Measurements from ENCODE around the gene CXorf49B. TPM values are rescaled to one million over a fixed set of nuclear protein-coding genes. Genes with fewer than 3 reads are reported as not detected.

The CXorf49B gene
- not detected in 5 replicates for total RNA-seq (2022; extraction: Qiagen RNA extraction; ENCODE audit: low read depth)

GRCh38 chrX:71763049-71763448 is at the start of gene CXorf49B:
TSS of gene CXorf49B (plus strand) at chrX:71763349. CDS start at chrX:71763424, 75 bp downstream.

DNA sequence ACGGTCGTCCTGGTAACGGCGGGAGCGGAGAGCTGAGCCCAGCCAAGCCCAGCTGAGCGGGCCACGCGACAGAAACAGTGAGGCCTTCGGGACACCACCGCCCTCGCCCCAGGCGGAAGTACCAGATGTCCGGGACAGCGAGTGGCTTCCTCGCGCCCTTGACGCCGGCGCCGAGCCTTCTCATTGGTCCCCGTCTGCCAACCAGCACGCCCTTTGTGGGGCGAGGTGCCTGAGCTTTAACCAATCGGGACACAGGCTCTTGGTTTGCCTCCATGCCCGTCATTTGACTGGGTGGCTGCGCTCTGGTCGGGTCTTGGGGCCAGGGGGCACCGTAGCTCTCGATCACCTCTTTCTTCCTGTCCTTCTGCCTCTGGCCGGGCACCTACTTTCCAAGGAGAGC is 45.0 kb upstream of the CXorf49B start, which contains the start of gene CXorf49:
Gene CXorf49 (minus strand): TSS at position 101 of the 400 bp plus-strand sequence. CDS start 134 bp downstream, outside the sequence.

Other genes with a start within 250 kb of the CXorf49B start
- gene OGT, start 230.2 kb upstream of the CXorf49B start, total RNA-seq (2022; extraction: Qiagen RNA extraction; ENCODE audit: low read depth): 24.6 to 41.6 TPM (median 38.8 TPM) in 5 replicates
- 1.5 to 1.9 TPM (median 1.7 TPM) in 5 replicates for gene GCNA, start 184.9 kb upstream of the CXorf49B start, total RNA-seq (2022; extraction: Qiagen RNA extraction; ENCODE audit: low read depth)
- 0.08 to 0.10 TPM (median 0.09 TPM) in 4 of 5 replicates, not detected in the other for gene CXCR3, start 144.8 kb upstream of the CXorf49B start, total RNA-seq (2022; extraction: Qiagen RNA extraction; ENCODE audit: low read depth)
- not detected in 5 replicates for gene CXorf49, start 45.1 kb upstream of the CXorf49B start, total RNA-seq (2022; extraction: Qiagen RNA extraction; ENCODE audit: low read depth)
- gene NHSL2, start 147.5 kb downstream of the CXorf49B start, total RNA-seq (2022; extraction: Qiagen RNA extraction; ENCODE audit: low read depth): 0.26 to 0.37 TPM (median 0.31 TPM) in 5 replicates